GM23338 (cell line): ENCODE data around the gene CCL27.

ENCODE experiments used
- EZH2 ChIP-seq: fragments of 200-600 bp; sonication (generic); IDR thresholded peaks from one replicate; pipeline ENCODE4 v1.8.0; 2017; ENCODE audit warnings: antibody characterized with exemption, mild to moderate bottlenecking, low read depth; ENCODE audit not compliant: unreplicated experiment
- EZH2phosphoT487 ChIP-seq: fragments of 200-600 bp; sonication (generic); IDR thresholded peaks from one replicate; pipeline ENCODE4 v1.8.1; 2018; ENCODE audit warnings: antibody characterized with exemption; ENCODE audit not compliant: unreplicated experiment
- JUNB ChIP-seq: IDR thresholded peaks from one replicate; pipeline ENCODE4 v1.6.1; 2016; ENCODE audit warnings: antibody characterized with exemption; ENCODE audit not compliant: unreplicated experiment
- POLR2AphosphoS5 ChIP-seq: IDR thresholded peaks from 2 replicates; pipeline ENCODE4 v1.6.1; 2016; ENCODE audit warnings: antibody characterized with exemption, low read depth
- STAT1 ChIP-seq: IDR thresholded peaks from one replicate; pipeline ENCODE4 v1.6.1; 2016; ENCODE audit warnings: antibody characterized with exemption; ENCODE audit not compliant: unreplicated experiment
- TF ChIP-seq, protein P1 (sequence below), 2 experiments: fragments of 200-600 bp in 1 of 2; sonication (generic) in 1 of 2; conservative IDR thresholded peaks; 2 replicates each; pipeline versions ENCODE4 v1.5.1 to v1.6.1; 2016 to 2017; ENCODE audit warnings: antibody characterized with exemption in 2 of 2, low read depth in 2 of 2, mild to moderate bottlenecking in 2 of 2, moderate library complexity in 1 of 2
- TF ChIP-seq, protein P2 (sequence below): IDR thresholded peaks from one replicate; pipeline ENCODE4 v1.6.1; 2018; ENCODE audit warnings: antibody characterized with exemption; ENCODE audit not compliant: unreplicated experiment

DNA sequence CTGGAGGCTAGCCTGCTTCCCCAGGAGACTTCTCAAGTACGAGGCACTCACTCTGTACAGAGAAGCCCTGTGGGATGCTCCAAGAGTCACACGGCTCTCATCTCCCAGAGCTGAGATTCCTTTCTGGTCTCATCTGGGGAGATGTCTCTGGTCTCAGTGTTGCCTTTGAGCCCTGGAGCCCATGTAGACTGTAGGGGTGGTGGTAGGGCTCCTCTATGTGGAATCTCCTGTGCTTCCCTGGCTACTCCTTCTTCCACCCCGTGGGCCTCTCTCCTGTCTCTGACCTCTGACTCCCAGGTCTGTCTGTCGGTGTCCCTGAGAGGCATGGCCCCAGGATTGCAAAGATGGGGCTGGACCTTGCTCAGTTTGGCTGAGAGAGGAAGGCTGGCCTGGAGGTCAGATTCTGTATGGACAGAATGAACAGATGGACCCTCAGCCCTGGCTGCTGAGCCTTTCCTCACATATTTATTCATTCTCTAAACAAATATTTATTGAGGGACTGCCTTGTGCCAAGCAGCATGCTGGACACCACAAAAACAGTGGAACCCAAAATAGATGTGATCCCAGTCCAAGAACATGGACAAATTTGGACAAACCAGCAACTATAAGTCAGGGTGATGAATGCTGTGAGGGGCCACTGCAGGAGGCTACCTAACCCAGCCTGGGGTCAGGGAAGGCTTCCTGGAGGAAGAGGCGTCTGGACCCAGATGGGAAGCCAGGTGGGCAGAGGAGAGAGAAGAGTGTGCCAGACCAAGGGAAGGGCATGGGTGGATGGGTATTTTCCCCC is 26.1 kb upstream of the CCL27 start:
- TF ChIP-seq, protein P1, sequence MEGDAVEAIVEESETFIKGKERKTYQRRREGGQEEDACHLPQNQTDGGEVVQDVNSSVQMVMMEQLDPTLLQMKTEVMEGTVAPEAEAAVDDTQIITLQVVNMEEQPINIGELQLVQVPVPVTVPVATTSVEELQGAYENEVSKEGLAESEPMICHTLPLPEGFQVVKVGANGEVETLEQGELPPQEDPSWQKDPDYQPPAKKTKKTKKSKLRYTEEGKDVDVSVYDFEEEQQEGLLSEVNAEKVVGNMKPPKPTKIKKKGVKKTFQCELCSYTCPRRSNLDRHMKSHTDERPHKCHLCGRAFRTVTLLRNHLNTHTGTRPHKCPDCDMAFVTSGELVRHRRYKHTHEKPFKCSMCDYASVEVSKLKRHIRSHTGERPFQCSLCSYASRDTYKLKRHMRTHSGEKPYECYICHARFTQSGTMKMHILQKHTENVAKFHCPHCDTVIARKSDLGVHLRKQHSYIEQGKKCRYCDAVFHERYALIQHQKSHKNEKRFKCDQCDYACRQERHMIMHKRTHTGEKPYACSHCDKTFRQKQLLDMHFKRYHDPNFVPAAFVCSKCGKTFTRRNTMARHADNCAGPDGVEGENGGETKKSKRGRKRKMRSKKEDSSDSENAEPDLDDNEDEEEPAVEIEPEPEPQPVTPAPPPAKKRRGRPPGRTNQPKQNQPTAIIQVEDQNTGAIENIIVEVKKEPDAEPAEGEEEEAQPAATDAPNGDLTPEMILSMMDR (conservative IDR thresholded peaks at IDR 0.05; ENCODE audit: low read depth in 2 of 2), result no peak
- TF ChIP-seq STAT1 (no peak), POLR2AphosphoS5 (no peak), EZH2phosphoT487 (no peak), JUNB (no peak), EZH2 (no peak)
- TF ChIP-seq, protein P2, sequence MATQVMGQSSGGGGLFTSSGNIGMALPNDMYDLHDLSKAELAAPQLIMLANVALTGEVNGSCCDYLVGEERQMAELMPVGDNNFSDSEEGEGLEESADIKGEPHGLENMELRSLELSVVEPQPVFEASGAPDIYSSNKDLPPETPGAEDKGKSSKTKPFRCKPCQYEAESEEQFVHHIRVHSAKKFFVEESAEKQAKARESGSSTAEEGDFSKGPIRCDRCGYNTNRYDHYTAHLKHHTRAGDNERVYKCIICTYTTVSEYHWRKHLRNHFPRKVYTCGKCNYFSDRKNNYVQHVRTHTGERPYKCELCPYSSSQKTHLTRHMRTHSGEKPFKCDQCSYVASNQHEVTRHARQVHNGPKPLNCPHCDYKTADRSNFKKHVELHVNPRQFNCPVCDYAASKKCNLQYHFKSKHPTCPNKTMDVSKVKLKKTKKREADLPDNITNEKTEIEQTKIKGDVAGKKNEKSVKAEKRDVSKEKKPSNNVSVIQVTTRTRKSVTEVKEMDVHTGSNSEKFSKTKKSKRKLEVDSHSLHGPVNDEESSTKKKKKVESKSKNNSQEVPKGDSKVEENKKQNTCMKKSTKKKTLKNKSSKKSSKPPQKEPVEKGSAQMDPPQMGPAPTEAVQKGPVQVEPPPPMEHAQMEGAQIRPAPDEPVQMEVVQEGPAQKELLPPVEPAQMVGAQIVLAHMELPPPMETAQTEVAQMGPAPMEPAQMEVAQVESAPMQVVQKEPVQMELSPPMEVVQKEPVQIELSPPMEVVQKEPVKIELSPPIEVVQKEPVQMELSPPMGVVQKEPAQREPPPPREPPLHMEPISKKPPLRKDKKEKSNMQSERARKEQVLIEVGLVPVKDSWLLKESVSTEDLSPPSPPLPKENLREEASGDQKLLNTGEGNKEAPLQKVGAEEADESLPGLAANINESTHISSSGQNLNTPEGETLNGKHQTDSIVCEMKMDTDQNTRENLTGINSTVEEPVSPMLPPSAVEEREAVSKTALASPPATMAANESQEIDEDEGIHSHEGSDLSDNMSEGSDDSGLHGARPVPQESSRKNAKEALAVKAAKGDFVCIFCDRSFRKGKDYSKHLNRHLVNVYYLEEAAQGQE, result no peak
